HepG2 (cell line): ENCODE measurements around the gene HRH3. TPM values are rescaled to one million over a fixed set of nuclear protein-coding genes. Genes with fewer than 3 reads are reported as not detected.

Source experiments
- ATRX ChIP-seq: sonication (generic); formaldehyde crosslinking; IDR thresholded peaks from 2 replicates; pipeline ENCODE4 v1.4.0; 2020; ENCODE audit warnings: missing genetic modification reagents, borderline replicate concordance
- BHLHE40 ChIP-seq: IDR thresholded peaks from 2 replicates; pipeline ENCODE4 v1.6.1; 2011; ENCODE audit warnings: low read length, improper control_type of control experiment
- DNMT1 ChIP-seq: sonication (generic); formaldehyde crosslinking; IDR thresholded peaks from 2 replicates; pipeline ENCODE4 v1.5.1; 2020; ENCODE audit warnings: mild to moderate bottlenecking, missing genetic modification reagents
- EHMT2 ChIP-seq: fragments of 200-600 bp; sonication (generic); IDR thresholded peaks from 2 replicates; pipeline ENCODE4 v1.7.0; 2017; ENCODE audit warnings: antibody characterized with exemption, low read depth, low read length, borderline replicate concordance
- HCFC1 ChIP-seq: fragments of 150-350 bp; IDR thresholded peaks from 2 replicates; pipeline ENCODE4 v1.6.1; 2014; ENCODE audit warnings: low read depth, low read length
- KAT2B ChIP-seq: fragments of 150-350 bp; IDR thresholded peaks from 2 replicates; pipeline ENCODE4 v1.6.1; 2014; ENCODE audit warnings: low read depth, low read length, borderline replicate concordance
- KLF11 ChIP-seq: IDR thresholded peaks from 2 replicates; pipeline ENCODE4 v1.6.1; 2016; ENCODE audit warnings: missing compliant biosample characterization
- MAFG ChIP-seq: sonication (generic); formaldehyde crosslinking; IDR thresholded peaks from 2 replicates; pipeline ENCODE4 v1.5.1; 2020; ENCODE audit warnings: mild to moderate bottlenecking, missing genetic modification reagents
- NFRKB ChIP-seq: fragments of 450-650 bp; IDR thresholded peaks from 2 replicates; pipeline ENCODE4 v1.6.1; 2017
- NONO ChIP-seq, 2 experiments: fragments of 450-650 bp in 1 of 2; sonication (generic) in 1 of 2; formaldehyde crosslinking in 1 of 2; IDR thresholded peaks in 1 of 2; conservative IDR thresholded peaks in 1 of 2; 2 replicates each; pipeline versions ENCODE4 v1.6.1 to v1.8.0; 2017 to 2022; ENCODE audit warnings: mild to moderate bottlenecking in 1 of 2, missing genetic modification reagents in 1 of 2, moderate library complexity in 1 of 2
- SAFB2 ChIP-seq: sonication (generic); formaldehyde crosslinking; IDR thresholded peaks from 2 replicates; pipeline ENCODE4 v1.5.1; 2020; ENCODE audit warnings: missing genetic modification reagents, low read depth, mild to moderate bottlenecking, borderline replicate concordance
- ZBTB7B ChIP-seq: sonication (generic); formaldehyde crosslinking; IDR thresholded peaks from 2 replicates; pipeline ENCODE4 v1.4.0; 2020; ENCODE audit warnings: missing genetic modification reagents
- ZNF530 ChIP-seq: sonication (generic); formaldehyde crosslinking; IDR thresholded peaks from 2 replicates; pipeline ENCODE4 v1.5.0; 2020; ENCODE audit warnings: low read depth, mild to moderate bottlenecking, missing genetic modification reagents
- ZNF768 ChIP-seq: sonication (generic); formaldehyde crosslinking; IDR thresholded peaks from 2 replicates; pipeline ENCODE4 v1.4.0; 2020; ENCODE audit warnings: missing genetic modification reagents
- ZNF776 ChIP-seq: sonication (generic); formaldehyde crosslinking; IDR thresholded peaks from 2 replicates; pipeline ENCODE4 v1.4.0; 2020; ENCODE audit warnings: mild to moderate bottlenecking, missing genetic modification reagents
- ZNF850 ChIP-seq: sonication (generic); formaldehyde crosslinking; conservative IDR thresholded peaks from 2 replicates; pipeline ENCODE4 v1.9.0; 2021; ENCODE audit warnings: mild to moderate bottlenecking, missing genetic modification reagents
- ZNF878 ChIP-seq: sonication (generic); formaldehyde crosslinking; IDR thresholded peaks from 2 replicates; pipeline ENCODE4 v1.8.1; 2023; ENCODE audit warnings: mild to moderate bottlenecking, missing genetic modification reagents, moderate library complexity
- polyA plus RNA-seq, 8 experiments: library from polyadenylated mRNA; depleted of rRNA in 3 of 8; stranded (reverse) in 7 of 8; unstranded in 1 of 8; fragments of >200 nt; fragmentation: Illumina TruSeq in 4 of 8; extraction: Trizol in 4 of 8; gene quantifications; 2 replicates each; pipeline versions ENCODE4 v1.2.1 to v1.2.3, GENCODE V29; 2011 to 2016; ENCODE audit warnings: low read depth in 4 of 8, missing spikeins in 1 of 8, mixed read lengths in 1 of 8; ENCODE audit not compliant: insufficient read depth in 1 of 8
- total RNA-seq, 5 experiments: library from RNA; depleted of rRNA; stranded (reverse); fragments of >200 nt; fragmentation: Illumina TruSeq; extraction: Trizol; gene quantifications; 2 replicates each; pipeline ENCODE4 v1.2.3, GENCODE V29; 2016; ENCODE audit warnings: low read depth in 1 of 5
- TF ChIP-seq, protein P1 (sequence below): sonication (generic); IDR thresholded peaks from 2 replicates; pipeline ENCODE4 v1.6.1; 2016; ENCODE audit warnings: low read depth, borderline replicate concordance
- TF ChIP-seq, protein P2 (sequence below): sonication (generic); formaldehyde crosslinking; IDR thresholded peaks from 2 replicates; pipeline ENCODE4 v1.5.0; 2020; ENCODE audit warnings: missing genetic modification reagents
- TF ChIP-seq, protein P3 (sequence below): sonication (generic); formaldehyde crosslinking; IDR thresholded peaks from 2 replicates; pipeline ENCODE4 v1.4.0; 2020; ENCODE audit warnings: mild to moderate bottlenecking, low read depth, missing genetic modification reagents
- TF ChIP-seq, protein P4 (sequence below): sonication (generic); formaldehyde crosslinking; IDR thresholded peaks from 2 replicates; pipeline ENCODE4 v1.4.0; 2020; ENCODE audit warnings: missing genetic modification reagents
- TF ChIP-seq, protein P5 (sequence below): sonication (generic); formaldehyde crosslinking; IDR thresholded peaks from 2 replicates; pipeline ENCODE4 v1.8.0; 2022; ENCODE audit warnings: mild to moderate bottlenecking, missing genetic modification reagents, moderate library complexity

HRH3 gene
- total and polyA plus RNA-seq, 2 of the 13 experiments (the other 11 are each of a cell fraction or from before 2014, with no cell fraction given) = 0.18 TPM; not detected in 1

DNA sequence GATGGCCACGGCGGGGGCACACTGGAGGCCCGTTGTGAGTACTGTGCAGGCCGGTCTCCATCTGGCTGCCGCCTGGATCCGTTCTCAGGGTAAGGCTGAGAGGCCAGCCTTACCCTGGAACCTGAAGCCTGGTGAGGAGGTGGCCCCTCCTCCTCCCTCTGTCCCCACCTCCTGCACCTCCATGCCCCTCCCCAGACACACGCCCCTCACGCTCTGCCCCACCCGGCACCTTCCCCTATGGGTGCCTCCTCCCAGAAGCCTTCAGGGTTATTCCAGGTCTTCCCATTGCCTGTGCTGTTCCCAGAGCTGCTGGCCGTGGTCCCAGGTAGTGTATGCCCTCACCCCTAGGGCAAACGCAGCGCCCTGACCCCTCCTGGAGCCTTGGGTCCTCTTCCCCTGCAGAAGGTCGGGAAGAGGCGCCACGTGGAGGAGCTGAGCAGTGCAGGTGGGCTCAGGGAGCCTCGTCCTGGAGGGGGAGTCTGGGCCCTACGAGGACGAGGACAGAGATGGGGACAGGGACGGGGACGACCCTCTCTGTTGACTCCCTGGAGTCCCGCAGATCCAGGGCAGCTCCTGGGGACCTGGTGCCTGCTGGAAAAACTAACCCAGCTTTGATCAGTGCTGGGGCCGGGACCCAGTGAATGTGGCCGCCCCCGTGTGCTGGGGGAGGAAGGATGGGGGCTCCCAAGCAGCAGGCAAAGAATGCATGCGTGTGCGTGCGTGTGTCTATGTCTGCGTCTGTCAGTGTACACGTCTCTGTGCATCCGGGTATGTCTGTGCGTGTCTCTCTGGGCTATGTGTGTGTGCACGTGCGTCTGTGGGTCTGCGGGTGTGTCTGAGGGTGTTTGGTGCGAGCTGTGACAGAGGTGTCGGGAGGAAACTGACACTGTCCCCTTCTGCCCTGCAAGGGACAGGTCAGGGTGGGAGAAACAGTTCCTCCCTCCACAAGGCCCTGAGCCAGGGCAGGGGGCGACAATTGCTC, 8.2 kb upstream of the HRH3 start (continued):
- TF ChIP-seq ZNF878 (no peak), KAT2B (no peak), ATRX (CRISPR knock-in tag) (no peak), KLF11 (CRISPR knock-in tag) (no peak), BHLHE40 (peak; percentile 49; the same call in 1 of the 2 replicates), DNMT1 (CRISPR knock-in tag) (no peak), ZBTB7B (no peak), ZNF530 (no peak), NFRKB (no peak), ZNF850 (CRISPR knock-in tag) (no peak), MAFG (CRISPR knock-in tag) (no peak), ZNF776 (CRISPR knock-in tag) (0 out of 2 replicates have a peak, but pooled peaks have one; percentile 83), HCFC1 (no peak), EHMT2 (no peak), SAFB2 (CRISPR knock-in tag) (no peak), NONO (IDR thresholded peaks at IDR 0.05) (no peak), NONO (CRISPR knock-in tag; conservative IDR thresholded peaks at IDR 0.05) (no peak), ZNF768 (CRISPR knock-in tag) (peak; percentile 60; the same call in 1 of the 2 replicates)
- TF ChIP-seq, protein P1, sequence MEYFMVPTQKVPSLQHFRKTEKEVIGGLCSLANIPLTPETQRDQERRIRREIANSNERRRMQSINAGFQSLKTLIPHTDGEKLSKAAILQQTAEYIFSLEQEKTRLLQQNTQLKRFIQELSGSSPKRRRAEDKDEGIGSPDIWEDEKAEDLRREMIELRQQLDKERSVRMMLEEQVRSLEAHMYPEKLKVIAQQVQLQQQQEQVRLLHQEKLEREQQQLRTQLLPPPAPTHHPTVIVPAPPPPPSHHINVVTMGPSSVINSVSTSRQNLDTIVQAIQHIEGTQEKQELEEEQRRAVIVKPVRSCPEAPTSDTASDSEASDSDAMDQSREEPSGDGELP = no peak
- TF ChIP-seq, protein P2, sequence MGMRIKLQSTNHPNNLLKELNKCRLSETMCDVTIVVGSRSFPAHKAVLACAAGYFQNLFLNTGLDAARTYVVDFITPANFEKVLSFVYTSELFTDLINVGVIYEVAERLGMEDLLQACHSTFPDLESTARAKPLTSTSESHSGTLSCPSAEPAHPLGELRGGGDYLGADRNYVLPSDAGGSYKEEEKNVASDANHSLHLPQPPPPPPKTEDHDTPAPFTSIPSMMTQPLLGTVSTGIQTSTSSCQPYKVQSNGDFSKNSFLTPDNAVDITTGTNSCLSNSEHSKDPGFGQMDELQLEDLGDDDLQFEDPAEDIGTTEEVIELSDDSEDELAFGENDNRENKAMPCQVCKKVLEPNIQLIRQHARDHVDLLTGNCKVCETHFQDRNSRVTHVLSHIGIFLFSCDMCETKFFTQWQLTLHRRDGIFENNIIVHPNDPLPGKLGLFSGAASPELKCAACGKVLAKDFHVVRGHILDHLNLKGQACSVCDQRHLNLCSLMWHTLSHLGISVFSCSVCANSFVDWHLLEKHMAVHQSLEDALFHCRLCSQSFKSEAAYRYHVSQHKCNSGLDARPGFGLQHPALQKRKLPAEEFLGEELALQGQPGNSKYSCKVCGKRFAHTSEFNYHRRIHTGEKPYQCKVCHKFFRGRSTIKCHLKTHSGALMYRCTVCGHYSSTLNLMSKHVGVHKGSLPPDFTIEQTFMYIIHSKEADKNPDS = no peak
- TF ChIP-seq, protein P3, sequence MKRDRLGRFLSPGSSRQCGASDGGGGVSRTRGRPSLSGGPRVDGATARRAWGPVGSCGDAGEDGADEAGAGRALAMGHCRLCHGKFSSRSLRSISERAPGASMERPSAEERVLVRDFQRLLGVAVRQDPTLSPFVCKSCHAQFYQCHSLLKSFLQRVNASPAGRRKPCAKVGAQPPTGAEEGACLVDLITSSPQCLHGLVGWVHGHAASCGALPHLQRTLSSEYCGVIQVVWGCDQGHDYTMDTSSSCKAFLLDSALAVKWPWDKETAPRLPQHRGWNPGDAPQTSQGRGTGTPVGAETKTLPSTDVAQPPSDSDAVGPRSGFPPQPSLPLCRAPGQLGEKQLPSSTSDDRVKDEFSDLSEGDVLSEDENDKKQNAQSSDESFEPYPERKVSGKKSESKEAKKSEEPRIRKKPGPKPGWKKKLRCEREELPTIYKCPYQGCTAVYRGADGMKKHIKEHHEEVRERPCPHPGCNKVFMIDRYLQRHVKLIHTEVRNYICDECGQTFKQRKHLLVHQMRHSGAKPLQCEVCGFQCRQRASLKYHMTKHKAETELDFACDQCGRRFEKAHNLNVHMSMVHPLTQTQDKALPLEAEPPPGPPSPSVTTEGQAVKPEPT = no peak
- TF ChIP-seq, protein P4, sequence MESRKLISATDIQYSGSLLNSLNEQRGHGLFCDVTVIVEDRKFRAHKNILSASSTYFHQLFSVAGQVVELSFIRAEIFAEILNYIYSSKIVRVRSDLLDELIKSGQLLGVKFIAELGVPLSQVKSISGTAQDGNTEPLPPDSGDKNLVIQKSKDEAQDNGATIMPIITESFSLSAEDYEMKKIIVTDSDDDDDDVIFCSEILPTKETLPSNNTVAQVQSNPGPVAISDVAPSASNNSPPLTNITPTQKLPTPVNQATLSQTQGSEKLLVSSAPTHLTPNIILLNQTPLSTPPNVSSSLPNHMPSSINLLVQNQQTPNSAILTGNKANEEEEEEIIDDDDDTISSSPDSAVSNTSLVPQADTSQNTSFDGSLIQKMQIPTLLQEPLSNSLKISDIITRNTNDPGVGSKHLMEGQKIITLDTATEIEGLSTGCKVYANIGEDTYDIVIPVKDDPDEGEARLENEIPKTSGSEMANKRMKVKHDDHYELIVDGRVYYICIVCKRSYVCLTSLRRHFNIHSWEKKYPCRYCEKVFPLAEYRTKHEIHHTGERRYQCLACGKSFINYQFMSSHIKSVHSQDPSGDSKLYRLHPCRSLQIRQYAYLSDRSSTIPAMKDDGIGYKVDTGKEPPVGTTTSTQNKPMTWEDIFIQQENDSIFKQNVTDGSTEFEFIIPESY = no peak
- TF ChIP-seq, protein P5, sequence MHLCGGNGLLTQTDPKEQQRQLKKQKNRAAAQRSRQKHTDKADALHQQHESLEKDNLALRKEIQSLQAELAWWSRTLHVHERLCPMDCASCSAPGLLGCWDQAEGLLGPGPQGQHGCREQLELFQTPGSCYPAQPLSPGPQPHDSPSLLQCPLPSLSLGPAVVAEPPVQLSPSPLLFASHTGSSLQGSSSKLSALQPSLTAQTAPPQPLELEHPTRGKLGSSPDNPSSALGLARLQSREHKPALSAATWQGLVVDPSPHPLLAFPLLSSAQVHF (CRISPR knock-in tag) = no peak
